IPS-18c (cell line): Measurements from ENCODE around the gene SDK1.

ENCODE experiments used
- H3K4me3 ChIP-seq: 2 replicates; pipeline ENCODE4 v1.7.0; 2013; ENCODE audit warnings: low read depth, mild to moderate bottlenecking, low read length, moderate library complexity; ENCODE audit not compliant: insufficient read depth
- H3K9me3 ChIP-seq: one replicate; pipeline ENCODE4 v1.6.1; 2013; ENCODE audit warnings: mild to moderate bottlenecking, low read length, moderate library complexity; ENCODE audit not compliant: control insufficient read depth, insufficient read depth

The SDK1 gene

GRCh38 chr7:3371601-3372000, 70.5 kb downstream of the SDK1 start:
- Histone ChIP-seq H3K9me3 (no peaks in the 10 kb centered on the region), H3K4me3 (no peak overlapping the region)

DNA sequence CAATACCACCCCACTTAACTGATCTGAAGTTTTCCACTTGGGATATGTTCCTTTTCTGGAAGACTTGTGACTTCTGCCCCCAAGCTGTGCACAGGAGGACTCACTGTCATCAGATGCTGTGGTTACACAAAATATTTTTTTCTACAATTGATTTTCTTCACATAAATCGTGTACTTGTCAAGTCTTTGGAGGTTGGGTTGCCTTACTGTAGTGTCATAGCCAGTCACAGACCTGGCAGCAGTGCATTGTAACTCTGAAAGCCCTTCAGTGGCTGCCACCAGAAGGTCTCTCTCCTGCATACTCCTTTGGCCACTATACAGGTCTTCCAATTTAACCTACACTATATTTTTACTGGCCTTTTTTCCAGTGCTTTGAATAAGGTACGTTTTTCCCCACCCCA, 73.2 kb downstream of the SDK1 start:
- Histone ChIP-seq H3K9me3 (no peaks in the 10 kb centered on the region), H3K4me3 (no peak overlapping the region)

DNA sequence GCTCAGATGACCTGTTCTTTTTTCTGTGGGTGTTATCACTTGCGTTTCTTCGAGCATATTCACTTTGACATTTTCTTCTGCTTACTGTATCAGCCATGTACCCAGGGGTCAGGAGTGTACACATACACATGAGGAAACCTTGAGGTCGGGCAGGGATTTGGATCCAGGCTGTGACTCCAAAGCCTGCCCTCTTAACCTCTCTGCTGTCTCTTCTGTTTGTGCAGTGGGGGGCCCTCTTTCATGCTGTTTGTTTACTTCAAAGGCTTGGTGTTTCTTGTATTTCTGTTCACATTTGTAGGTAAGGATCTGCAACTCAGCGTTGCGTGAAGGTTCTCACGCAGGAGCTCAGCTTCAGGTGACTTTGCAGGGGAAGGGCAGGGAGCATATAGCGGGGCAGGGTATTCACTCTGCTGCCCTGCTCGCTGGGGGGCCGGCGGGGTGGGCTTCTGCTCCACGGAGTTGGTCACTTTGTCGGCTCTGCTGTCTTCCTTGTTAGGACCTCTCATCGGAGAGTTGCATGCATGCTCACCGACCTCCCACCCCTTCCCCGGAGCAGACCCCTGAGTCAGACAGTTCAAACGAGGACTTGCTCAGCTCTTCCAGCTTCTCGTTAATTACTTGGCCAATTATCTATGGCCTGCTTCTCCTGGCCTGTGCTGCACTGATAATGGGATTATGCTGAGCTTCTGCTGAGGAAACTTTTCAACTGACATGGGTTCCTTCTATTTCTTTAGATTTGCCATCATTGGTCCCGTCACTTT, 77.5 kb downstream of the SDK1 start:
- Histone ChIP-seq H3K4me3 (no peak overlapping the region), H3K9me3 (no peaks in the 10 kb centered on the region)

- no peaks in the 10 kb centered on the region for H3K9me3 ChIP-seq
- no peak overlapping the region for H3K4me3 ChIP-seq
These were observed 79.0 kb downstream of the SDK1 start for GRCh38 chr7:3380034-3380433.

DNA sequence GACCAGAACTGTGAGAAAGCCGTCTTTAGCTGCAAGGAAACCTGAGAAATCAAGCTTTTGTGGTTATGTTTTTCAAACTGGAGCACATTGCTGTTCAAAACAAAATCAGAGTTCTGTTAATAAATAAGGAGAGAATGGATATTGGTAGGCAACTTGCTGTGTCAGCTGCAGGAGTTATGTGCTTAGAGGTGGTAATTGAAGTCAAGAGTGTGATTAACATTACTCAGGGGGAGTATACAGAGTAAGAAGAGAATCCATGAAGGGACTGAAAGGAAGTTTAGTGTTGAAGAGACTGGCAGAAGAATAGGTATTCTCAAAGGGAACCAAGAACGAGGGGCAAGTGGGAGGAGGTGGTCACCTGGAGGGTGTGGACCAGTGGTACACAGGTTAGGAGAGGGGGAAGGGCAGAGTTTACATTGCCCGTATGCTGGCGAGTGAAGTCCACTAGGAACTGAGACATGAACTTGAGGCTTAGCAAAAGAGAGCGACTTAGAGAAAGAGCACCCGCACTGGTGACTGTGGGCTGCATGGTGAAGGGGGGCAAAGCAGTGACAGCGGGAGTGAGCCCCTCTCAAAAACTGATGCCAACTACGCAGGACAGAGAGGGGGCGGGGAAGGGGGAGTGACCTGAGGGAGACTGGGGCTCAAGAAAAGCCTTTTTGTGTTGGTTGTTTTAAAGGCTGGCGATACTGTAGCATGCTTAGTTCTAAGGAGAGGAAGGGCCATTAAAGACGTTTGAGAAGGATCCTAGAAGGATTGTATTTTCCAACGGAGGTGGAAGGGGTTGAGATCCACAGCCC, 80.0 kb downstream of the SDK1 start:
- Histone ChIP-seq H3K9me3 (no peaks in the 10 kb centered on the region), H3K4me3 (no peak overlapping the region)

DNA sequence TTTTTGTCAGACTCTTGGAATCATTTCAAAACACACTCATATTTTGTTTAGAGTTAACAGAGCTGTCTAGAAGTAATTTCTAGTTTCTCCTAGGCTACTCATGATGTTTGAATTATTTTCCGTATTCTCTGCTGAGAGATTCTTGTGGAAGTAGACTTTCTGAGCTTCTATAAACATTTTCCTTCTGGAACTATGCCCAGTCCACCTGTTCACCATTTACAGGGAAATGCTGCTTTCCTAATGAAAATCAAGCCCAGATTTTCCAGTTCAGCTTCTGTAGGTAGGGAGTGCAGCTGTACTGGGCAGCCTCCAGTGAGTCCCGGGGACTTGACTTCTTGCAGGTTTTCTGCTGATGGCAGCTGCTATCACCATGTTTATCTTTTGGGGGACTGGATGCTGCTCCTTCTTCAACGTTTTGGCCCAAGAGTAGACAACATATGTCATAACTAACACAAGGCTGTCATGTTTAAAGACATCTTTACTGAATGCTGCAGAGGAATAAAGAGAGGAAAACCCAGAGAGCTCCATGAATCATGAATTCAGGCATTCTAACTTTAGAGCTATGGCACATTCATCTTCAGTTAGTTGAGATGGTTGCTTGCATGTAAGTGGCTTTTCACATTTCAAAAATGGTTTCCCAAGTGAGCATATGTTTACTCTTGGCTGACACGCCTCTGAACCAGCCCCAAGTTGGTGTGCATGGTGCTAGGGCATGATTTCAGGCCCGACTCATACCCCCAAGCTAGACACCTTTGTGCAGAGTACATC, 85.6 kb downstream of the SDK1 start:
- H3K9me3 ChIP-seq = no peaks in the 10 kb centered on the region
- H3K4me3 ChIP-seq = no peak overlapping the region

DNA sequence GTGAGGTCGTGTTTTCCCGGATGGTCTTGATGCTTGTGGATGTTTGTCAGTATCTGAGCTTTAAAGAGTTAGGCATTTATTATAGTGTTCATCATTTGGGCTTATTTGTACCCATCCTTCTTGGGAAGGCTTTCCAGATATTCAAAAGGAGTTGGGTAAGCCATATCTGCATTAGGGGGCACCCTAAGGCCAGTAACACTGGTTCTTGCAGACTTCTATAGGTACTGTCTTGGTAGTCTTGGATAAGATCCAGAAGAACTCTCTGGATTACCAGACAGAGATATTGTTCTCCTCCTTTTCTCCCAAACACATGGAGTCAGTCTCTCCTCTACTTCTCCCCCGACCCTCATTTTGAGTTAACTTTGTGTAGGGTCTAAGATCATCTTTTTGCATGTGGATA, 92.8 kb downstream of the SDK1 start:
- no peaks in the 10 kb centered on the region for H3K9me3 ChIP-seq
- no peak overlapping the region for H3K4me3 ChIP-seq

- Histone ChIP-seq H3K9me3 (no peaks in the 10 kb centered on the region), H3K4me3 (no peak overlapping the region)
These were observed 96.3 kb downstream of the SDK1 start for GRCh38 chr7:3397324-3397723.

GRCh38 chr7:3399858-3400257, 98.8 kb downstream of the SDK1 start:
- H3K4me3 ChIP-seq = no peak overlapping the region
- H3K9me3 ChIP-seq = no peaks in the 10 kb centered on the region

DNA sequence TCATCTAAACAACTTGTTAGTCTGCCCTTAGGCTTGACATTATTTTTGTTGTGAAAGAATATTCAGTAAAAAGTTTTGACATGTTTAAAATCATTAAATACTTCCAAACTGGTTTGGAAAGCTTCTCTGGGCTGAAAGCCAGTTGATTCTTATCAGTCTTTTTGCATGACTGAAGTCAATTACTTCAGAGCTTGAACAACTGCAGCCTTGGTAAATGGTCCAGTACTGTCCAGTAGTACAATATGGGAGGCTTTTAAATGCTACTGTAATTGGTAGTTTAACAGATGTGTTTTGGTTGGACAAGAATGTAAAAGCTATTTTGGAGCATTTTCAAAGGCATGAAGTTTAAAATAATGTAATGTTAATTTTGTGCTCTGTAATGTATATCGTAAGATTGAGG, 103.4 kb downstream of the SDK1 start:
- Histone ChIP-seq H3K4me3 (no peak overlapping the region), H3K9me3 (no peaks in the 10 kb centered on the region)

- H3K4me3 ChIP-seq = no peak overlapping the region
- H3K9me3 ChIP-seq = no peaks in the 10 kb centered on the region
These were observed 108.0 kb downstream of the SDK1 start for GRCh38 chr7:3408814-3409595.

DNA sequence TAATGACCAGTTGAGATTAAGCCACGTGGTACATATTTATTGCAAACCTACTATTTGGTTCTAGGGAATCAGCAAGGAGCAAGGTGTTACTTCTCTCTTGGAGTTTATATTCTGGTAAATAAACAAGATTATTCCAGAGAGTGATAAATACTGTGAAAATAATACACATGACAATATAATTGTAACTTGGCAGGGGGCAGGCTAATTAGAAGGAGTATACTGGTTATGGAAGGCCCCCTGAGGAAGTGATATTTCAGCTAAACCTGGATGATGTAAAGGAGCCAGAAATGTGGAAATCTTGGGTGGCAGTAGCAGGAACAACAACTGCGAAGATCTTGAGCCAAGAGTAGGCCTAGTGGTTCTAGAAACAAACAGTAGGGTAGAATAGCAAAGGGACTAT, 111.8 kb downstream of the SDK1 start:
- Histone ChIP-seq H3K9me3 (no peaks in the 10 kb centered on the region), H3K4me3 (no peak overlapping the region)

DNA sequence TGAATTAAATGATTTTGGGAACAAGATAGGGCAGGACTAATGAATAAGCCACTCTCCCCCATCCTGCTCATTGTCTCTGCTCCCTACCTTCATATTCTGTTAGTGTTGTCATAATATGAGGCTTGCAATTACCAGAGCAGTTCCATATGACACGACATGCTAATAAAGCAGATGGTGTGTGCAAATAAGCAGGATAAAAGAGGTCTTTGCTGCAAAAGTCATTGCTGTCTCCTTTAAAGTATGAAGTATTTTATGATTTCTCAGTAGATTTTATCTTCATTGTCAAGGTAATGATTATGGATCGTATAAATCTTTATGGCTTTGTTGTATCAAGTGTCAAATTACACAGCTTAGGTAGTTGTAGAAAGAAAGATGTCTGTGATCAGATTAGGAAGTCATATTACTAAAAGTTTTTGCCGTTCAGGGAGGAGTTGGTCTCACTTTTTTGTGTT, 114.8 kb downstream of the SDK1 start:
- H3K9me3 ChIP-seq = no peaks in the 10 kb centered on the region
- no peak overlapping the region for H3K4me3 ChIP-seq

- no peaks in the 10 kb centered on the region for H3K9me3 ChIP-seq
- H3K4me3 ChIP-seq = no peak overlapping the region
These were observed 115.4 kb downstream of the SDK1 start for GRCh38 chr7:3416453-3416852.

DNA sequence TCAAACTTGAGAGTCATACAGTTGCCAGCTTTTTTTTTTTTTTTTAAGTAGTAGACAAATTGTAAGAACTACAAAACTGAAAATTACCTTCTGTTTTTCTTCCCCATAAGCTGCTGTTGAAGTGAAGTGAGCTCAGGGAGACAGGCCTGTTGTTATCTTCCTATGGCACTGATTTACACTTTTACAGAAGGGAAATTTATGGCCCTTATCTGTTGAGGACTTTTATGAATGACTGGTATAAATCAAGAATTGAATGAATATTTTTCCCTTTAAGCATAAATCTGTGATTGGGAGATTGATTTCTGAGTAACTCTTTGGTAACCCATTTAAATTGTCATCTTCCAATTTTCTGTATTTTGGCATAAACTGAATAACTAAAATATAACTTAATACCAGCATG, 124.0 kb downstream of the SDK1 start:
- Histone ChIP-seq H3K4me3 (no peak overlapping the region), H3K9me3 (no peaks in the 10 kb centered on the region)

DNA sequence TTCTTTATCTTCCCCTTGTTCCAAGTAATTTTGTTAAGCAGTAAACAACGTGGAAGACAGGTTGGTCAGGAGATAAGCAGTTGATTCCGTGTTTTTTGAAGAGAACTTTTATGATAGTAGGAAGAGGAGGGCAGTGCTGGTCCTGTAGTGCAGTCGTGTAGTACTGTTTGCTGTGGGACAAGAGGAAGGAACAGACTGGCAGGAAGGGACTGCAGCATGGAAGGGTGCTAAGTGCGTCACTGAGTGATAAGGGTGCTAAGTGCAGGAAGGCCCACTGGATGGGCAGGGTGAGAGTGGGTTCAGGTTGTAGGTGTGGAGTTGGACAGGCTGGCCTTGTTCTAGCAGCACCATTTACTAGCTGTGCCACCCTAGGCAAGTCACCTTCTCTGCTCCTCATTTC, 125.0 kb downstream of the SDK1 start:
- Histone ChIP-seq H3K9me3 (no peaks in the 10 kb centered on the region), H3K4me3 (no peak overlapping the region)

DNA sequence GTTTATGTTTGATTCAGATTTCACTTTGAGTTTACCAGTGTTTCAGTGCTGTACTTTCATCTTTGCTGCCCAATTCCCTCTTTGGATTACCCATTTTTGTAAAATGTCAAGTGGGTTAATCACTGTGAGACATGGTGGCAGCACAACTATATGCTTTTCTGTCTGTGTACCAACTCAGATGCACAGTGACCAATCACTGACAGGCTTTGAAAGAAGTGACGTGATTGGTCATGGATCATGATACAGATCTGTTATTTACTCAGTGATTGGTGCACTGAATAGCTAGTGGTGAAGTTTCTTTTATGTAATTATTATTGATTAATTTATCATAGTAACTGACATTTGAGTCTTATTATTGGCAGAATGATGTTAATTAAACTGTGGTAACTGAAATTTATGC, 126.9 kb downstream of the SDK1 start:
- H3K9me3 ChIP-seq = no peaks in the 10 kb centered on the region
- H3K4me3 ChIP-seq = no peak overlapping the region
